Measurements from ENCODE around the gene LRCH4.
"Not testable (repeated sequence)": the region's sequence is repeated elsewhere in the genome, so short reads cannot be mapped to it uniquely, and the experiment has no call there.

The LRCH4 gene

GRCh38 chr7:100546926-100547800 is 38.8 kb downstream of the LRCH4 start:
- DNase-seq (ENCODE audit: low read depth in 1 of 2, low spot score in 1 of 2) = no peak

- no peak for DNase-seq (ENCODE audit: low read depth in 1 of 2, low spot score in 1 of 2)
Observed at GRCh38 chr7:100546129-100546925, 39.6 kb downstream of the LRCH4 start.

GRCh38 chr7:100545360-100546128 is 40.4 kb downstream of the LRCH4 start:
- DNase-seq (ENCODE audit: low read depth in 1 of 2, low spot score in 1 of 2) = no peak

GRCh38 chr7:100544967-100545359 is 41.0 kb downstream of the LRCH4 start:
- DNase-seq (ENCODE audit: low read depth in 1 of 2, low spot score in 1 of 2) = no peak

- DNase-seq (ENCODE audit: low read depth in 1 of 2, low spot score in 1 of 2) = no peak
Observed at GRCh38 chr7:100544386-100544785, 41.5 kb downstream of the LRCH4 start.

GRCh38 chr7:100543586-100543985 is 42.3 kb downstream of the LRCH4 start:
- DNase-seq (ENCODE audit: low read depth in 1 of 2, low spot score in 1 of 2) = no peak

- DNase-seq (ENCODE audit: low read depth in 1 of 2, low spot score in 1 of 2) = not testable (repeated sequence)
Observed at GRCh38 chr7:100541309-100541708, 44.6 kb downstream of the LRCH4 start.

GRCh38 chr7:100540073-100540723 is 45.7 kb downstream of the LRCH4 start:
- no peak for DNase-seq (ENCODE audit: low read depth in 1 of 2, low spot score in 1 of 2)

- no peak for DNase-seq (ENCODE audit: low read depth in 1 of 2, low spot score in 1 of 2)
Observed at GRCh38 chr7:100539436-100540006, 46.4 kb downstream of the LRCH4 start.

GRCh38 chr7:100538654-100539435 is 47.1 kb downstream of the LRCH4 start, which contains the start of gene AGFG2:
TSS of gene AGFG2 (plus strand) at chr7:100539203. CDS start at chr7:100539347, 144 bp downstream.
- DNase-seq (ENCODE audit: low read depth in 1 of 2, low spot score in 1 of 2) = peak; percentile 100

- DNase-seq (ENCODE audit: low read depth in 1 of 2, low spot score in 1 of 2) = no peak
Observed at GRCh38 chr7:100538348-100538653, 47.6 kb downstream of the LRCH4 start.

- DNase-seq (ENCODE audit: low read depth in 1 of 2, low spot score in 1 of 2) = not testable (repeated sequence)
Observed at GRCh38 chr7:100536695-100537094, 49.2 kb downstream of the LRCH4 start.

- DNase-seq (ENCODE audit: low read depth in 1 of 2, low spot score in 1 of 2) = not testable (repeated sequence)
Observed at GRCh38 chr7:100535982-100536381, 49.9 kb downstream of the LRCH4 start.

- DNase-seq (ENCODE audit: low read depth in 1 of 2, low spot score in 1 of 2) = no peak
Observed at GRCh38 chr7:100532165-100533022, 53.5 kb downstream of the LRCH4 start.

- not testable (repeated sequence) for DNase-seq (ENCODE audit: low read depth in 1 of 2, low spot score in 1 of 2)
Observed at GRCh38 chr7:100528108-100528866, 57.6 kb downstream of the LRCH4 start.
